Measurements from ENCODE around the gene PPL. TPM values are rescaled to one million over a fixed set of nuclear protein-coding genes. Genes with fewer than 3 reads are reported as not detected.

PPL gene
- total RNA-seq, 1 experiment from 2014 or later, result 56.4 TPM

DNA sequence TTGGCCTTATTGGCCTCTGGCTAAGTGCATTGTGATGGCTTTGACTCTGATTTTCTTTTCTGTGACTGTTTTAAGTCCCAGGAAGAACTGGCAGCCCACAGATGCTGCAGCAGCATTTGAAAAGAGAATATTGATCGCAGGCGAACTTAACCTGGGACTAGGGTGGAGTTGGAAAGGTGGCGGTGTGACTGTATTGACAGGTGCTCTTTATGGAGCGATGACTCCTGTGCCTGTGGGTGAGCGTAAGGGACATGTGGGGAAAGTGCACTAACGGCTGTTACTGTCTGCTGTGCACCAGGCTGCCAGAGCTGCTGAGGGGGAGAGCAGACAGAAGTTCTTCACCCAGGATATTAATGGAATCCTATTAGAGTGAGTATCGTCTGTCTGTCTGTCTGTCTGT, 68.4 kb downstream of the PPL start:
- no peak overlapping the region for H2AFZ ChIP-seq (ENCODE audit: low read depth, low read length, poor library complexity, severe bottlenecking)
- H3K4me1 ChIP-seq (ENCODE audit: control insufficient read depth in 1 of 2, insufficient read depth in 2 of 2, low read length in 2 of 2), result no peaks in the 10 kb centered on the region
- H3K9me2 ChIP-seq (ENCODE audit: insufficient read depth), result no peaks in the 10 kb centered on the region
- H3K4me2 ChIP-seq (ENCODE audit: low read length), result no peak overlapping the region
- no peak overlapping the region for H3K9ac ChIP-seq (ENCODE audit: low read length)
- no peaks in the 10 kb centered on the region for H3K9me3 ChIP-seq (ENCODE audit: control insufficient read depth in 1 of 2, insufficient read depth in 1 of 2, low read depth in 1 of 2, low read length in 2 of 2)
- POLR2A ChIA-PET, result no interaction called here
- no peaks in the 10 kb centered on the region; the same call in 1 of the 2 replicates for H4K20me1 ChIP-seq (ENCODE audit: insufficient read depth)
- no peak for ATAC-seq
- peaks cover 57% of the 10 kb centered on the region for H3K79me2 ChIP-seq (ENCODE audit: insufficient read depth, low read length)
- TF ChIP-seq EGR1 (IDR thresholded peaks at IDR 0.05; ENCODE audit: low read depth) (no peak), SIN3A (IDR thresholded peaks at IDR 0.05; ENCODE audit: low read depth) (no peak), ZNF274 (IDR thresholded peaks at IDR 0.05; ENCODE audit: low read depth, low read length) (no peak), EZH2 (IDR thresholded peaks at IDR 0.05) (no peak), POLR2A (IDR thresholded peaks at IDR 0.05; ENCODE audit: borderline replicate concordance, extremely low read depth, insufficient read depth, insufficient read length) (no peak), POLR2AphosphoS5 (IDR thresholded peaks at IDR 0.05; ENCODE audit: low read depth, low read length) (no peak), YY1 (IDR thresholded peaks at IDR 0.05; ENCODE audit: extremely low read depth, insufficient replicate concordance, low read depth, low read length) (no peak), JUND (IDR thresholded peaks at IDR 0.05) (no peak), SRF (IDR thresholded peaks at IDR 0.05; ENCODE audit: low read depth) (no peak), TCF7L2 (IDR thresholded peaks at IDR 0.05; ENCODE audit: borderline replicate concordance, extremely low read depth, insufficient read depth, insufficient read length) (no peak), FOSL1 (IDR thresholded peaks at IDR 0.05; ENCODE audit: low read depth) (no peak), EZH2phosphoT487 (IDR thresholded peaks at IDR 0.05; ENCODE audit: borderline replicate concordance) (no peak), CBX3 (IDR thresholded peaks at IDR 0.05; ENCODE audit: low read depth) (no peak), RAD21 (IDR thresholded peaks at IDR 0.05; ENCODE audit: low read depth) (no peak), CEBPB (IDR thresholded peaks at IDR 0.05; ENCODE audit: low read depth) (no peak)
- TF ChIP-seq, protein P1, sequence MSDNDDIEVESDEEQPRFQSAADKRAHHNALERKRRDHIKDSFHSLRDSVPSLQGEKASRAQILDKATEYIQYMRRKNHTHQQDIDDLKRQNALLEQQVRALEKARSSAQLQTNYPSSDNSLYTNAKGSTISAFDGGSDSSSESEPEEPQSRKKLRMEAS (IDR thresholded peaks at IDR 0.05), result no peak
- TF ChIP-seq, protein P2, sequence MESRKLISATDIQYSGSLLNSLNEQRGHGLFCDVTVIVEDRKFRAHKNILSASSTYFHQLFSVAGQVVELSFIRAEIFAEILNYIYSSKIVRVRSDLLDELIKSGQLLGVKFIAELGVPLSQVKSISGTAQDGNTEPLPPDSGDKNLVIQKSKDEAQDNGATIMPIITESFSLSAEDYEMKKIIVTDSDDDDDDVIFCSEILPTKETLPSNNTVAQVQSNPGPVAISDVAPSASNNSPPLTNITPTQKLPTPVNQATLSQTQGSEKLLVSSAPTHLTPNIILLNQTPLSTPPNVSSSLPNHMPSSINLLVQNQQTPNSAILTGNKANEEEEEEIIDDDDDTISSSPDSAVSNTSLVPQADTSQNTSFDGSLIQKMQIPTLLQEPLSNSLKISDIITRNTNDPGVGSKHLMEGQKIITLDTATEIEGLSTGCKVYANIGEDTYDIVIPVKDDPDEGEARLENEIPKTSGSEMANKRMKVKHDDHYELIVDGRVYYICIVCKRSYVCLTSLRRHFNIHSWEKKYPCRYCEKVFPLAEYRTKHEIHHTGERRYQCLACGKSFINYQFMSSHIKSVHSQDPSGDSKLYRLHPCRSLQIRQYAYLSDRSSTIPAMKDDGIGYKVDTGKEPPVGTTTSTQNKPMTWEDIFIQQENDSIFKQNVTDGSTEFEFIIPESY (IDR thresholded peaks at IDR 0.05; ENCODE audit: extremely low read depth, insufficient replicate concordance, low read length), result no peak
- TF ChIP-seq, protein P3, sequence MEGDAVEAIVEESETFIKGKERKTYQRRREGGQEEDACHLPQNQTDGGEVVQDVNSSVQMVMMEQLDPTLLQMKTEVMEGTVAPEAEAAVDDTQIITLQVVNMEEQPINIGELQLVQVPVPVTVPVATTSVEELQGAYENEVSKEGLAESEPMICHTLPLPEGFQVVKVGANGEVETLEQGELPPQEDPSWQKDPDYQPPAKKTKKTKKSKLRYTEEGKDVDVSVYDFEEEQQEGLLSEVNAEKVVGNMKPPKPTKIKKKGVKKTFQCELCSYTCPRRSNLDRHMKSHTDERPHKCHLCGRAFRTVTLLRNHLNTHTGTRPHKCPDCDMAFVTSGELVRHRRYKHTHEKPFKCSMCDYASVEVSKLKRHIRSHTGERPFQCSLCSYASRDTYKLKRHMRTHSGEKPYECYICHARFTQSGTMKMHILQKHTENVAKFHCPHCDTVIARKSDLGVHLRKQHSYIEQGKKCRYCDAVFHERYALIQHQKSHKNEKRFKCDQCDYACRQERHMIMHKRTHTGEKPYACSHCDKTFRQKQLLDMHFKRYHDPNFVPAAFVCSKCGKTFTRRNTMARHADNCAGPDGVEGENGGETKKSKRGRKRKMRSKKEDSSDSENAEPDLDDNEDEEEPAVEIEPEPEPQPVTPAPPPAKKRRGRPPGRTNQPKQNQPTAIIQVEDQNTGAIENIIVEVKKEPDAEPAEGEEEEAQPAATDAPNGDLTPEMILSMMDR (IDR thresholded peaks at IDR 0.05 in 2 of 3, conservative IDR thresholded peaks at IDR 0.05 in 1 of 3; ENCODE audit: borderline replicate concordance in 1 of 3, insufficient read depth in 1 of 3, low read depth in 2 of 3, low read length in 2 of 3), result no peak
- H3K27ac ChIP-seq (ENCODE audit: low read depth, low read length), result no peak overlapping the region
- H3K4me3 ChIP-seq (replicated peaks in 1 of 2; ENCODE audit: low read depth in 1 of 2, low read length in 2 of 2), result no peak overlapping the region
- RAD21 ChIA-PET (ENCODE audit: low non-redundant PET in 1 of 2, low total read pairs in 2 of 2, uncharacterized antibody in 2 of 2, unreplicated experiment in 2 of 2), result no interaction called here
- no peak for DNase-seq (ENCODE audit: low read depth, low spot score)
- H3K36me3 ChIP-seq (ENCODE audit: control insufficient read depth in 1 of 2, insufficient read depth in 2 of 2, low read length in 2 of 2), result peaks cover 25 to 28% of the 10 kb centered on the region in 2 experiments
- no peaks in the 10 kb centered on the region for H3K27me3 ChIP-seq (ENCODE audit: insufficient read depth, low read length)
- intact Hi-C loops (cut with micrococcal nuclease), result no loop called here
- CTCF ChIA-PET, result no interaction called here
- BruUV-seq (replicated peaks), result no TSS peak
